Forelimb muscle (tissue), 1 donor: ENCODE data around the gene GRIP1. TPM values are rescaled to one million over a fixed set of nuclear protein-coding genes. Genes with fewer than 3 reads are reported as not detected.

Experiments
- DNase-seq: peaks from one replicate; pipeline ENCODE4 v3.0.0-alpha.2; 2013; ENCODE audit warnings: low read depth
- polyA plus RNA-seq: library from polyadenylated mRNA; unstranded; fragments of 120-200 nt; gene quantifications from one replicate; pipeline ENCODE4 v1.2.1, GENCODE V29; 2013; ENCODE audit not compliant: insufficient read length

GRIP1 gene
- polyA plus RNA-seq, 1 donor: 1.1 TPM

GRCh38 chr12:66600903-66601302, 78.0 kb downstream of the GRIP1 start:
- DNase-seq: no peak

- DNase-seq: no peak
Observed at GRCh38 chr12:66599816-66600215, 79.1 kb downstream of the GRIP1 start.

GRCh38 chr12:66598608-66599007, 80.3 kb downstream of the GRIP1 start:
- no peak for DNase-seq

- no peak for DNase-seq
Observed at GRCh38 chr12:66598079-66598478, 80.8 kb downstream of the GRIP1 start.

- no peak for DNase-seq
Observed at GRCh38 chr12:66596199-66596598, 82.7 kb downstream of the GRIP1 start.

GRCh38 chr12:66594688-66595087, 84.2 kb downstream of the GRIP1 start:
- DNase-seq: no peak

- no peak for DNase-seq
Observed at GRCh38 chr12:66590275-66590985, 88.4 kb downstream of the GRIP1 start.

- DNase-seq: no peak
Observed at GRCh38 chr12:66589095-66589494, 89.8 kb downstream of the GRIP1 start.

GRCh38 chr12:66587912-66588311, 91.0 kb downstream of the GRIP1 start:
- no peak for DNase-seq

- DNase-seq: no peak
Observed at GRCh38 chr12:66584673-66585072, 94.2 kb downstream of the GRIP1 start.

GRCh38 chr12:66573605-66574004, 105.3 kb downstream of the GRIP1 start:
- no peak for DNase-seq

GRCh38 chr12:66572845-66573244, 106.0 kb downstream of the GRIP1 start:
- no peak for DNase-seq

- DNase-seq: no peak
Observed at GRCh38 chr12:66571361-66571915, 107.4 kb downstream of the GRIP1 start.

- no peak for DNase-seq
Observed at GRCh38 chr12:66563220-66563619, 115.7 kb downstream of the GRIP1 start.

- no peak for DNase-seq
Observed at GRCh38 chr12:66555113-66555512, 123.8 kb downstream of the GRIP1 start.

GRCh38 chr12:66552716-66553115, 126.2 kb downstream of the GRIP1 start:
- no peak for DNase-seq

GRCh38 chr12:66550626-66551025, 128.2 kb downstream of the GRIP1 start:
- DNase-seq: no peak

GRCh38 chr12:66549050-66549389, 129.9 kb downstream of the GRIP1 start:
- no peak for DNase-seq

- DNase-seq: no peak
Observed at GRCh38 chr12:66548338-66549049, 130.4 kb downstream of the GRIP1 start.

- no peak for DNase-seq
Observed at GRCh38 chr12:66541426-66541825, 137.4 kb downstream of the GRIP1 start.

GRCh38 chr12:66539431-66539830, 139.4 kb downstream of the GRIP1 start:
- no peak for DNase-seq

GRCh38 chr12:66538970-66539369, 139.9 kb downstream of the GRIP1 start:
- DNase-seq: no peak

GRCh38 chr12:66537876-66538275, 141.0 kb downstream of the GRIP1 start:
- DNase-seq: no peak
